22Rv1 (cell line): ENCODE data around the gene GARIN5B.

Source experiments
- CTCF ChIP-seq: fragments of 450-650 bp; IDR thresholded peaks from 2 replicates; pipeline ENCODE4 v1.5.1; 2017; ENCODE audit warnings: mild to moderate bottlenecking
- ZFX ChIP-seq: fragments of 450-650 bp; IDR thresholded peaks from 2 replicates; pipeline ENCODE4 v1.6.1; 2017; ENCODE audit warnings: antibody characterized with exemption, borderline replicate concordance

- TF ChIP-seq CTCF: no peak
- TF ChIP-seq ZFX: no peak
Observed at GRCh38 chr19:55379174-55379573, 16.1 kb upstream of the GARIN5B start.
